HEK293 (cell line): ENCODE results near the gene SRL.

ENCODE experiments used
- CTCF ChIP-seq: fragments of 450-650 bp; formaldehyde crosslinking; IDR thresholded peaks from 2 replicates; pipeline ENCODE4 v1.5.1; 2016; ENCODE audit warnings: missing biosample characterization, missing genetic modification characterization
- KLF1 ChIP-seq: fragments of 450-650 bp; formaldehyde crosslinking; IDR thresholded peaks from 2 replicates; pipeline ENCODE4 v1.5.1; 2016; ENCODE audit warnings: missing biosample characterization, missing genetic modification characterization
- PBX3 ChIP-seq: sonication (generic); formaldehyde crosslinking; IDR thresholded peaks from 2 replicates; pipeline ENCODE4 v1.8.1; 2022; ENCODE audit warnings: mild to moderate bottlenecking, moderate library complexity, missing genetic modification reagents
- YY1 ChIP-seq: fragments of 450-650 bp; formaldehyde crosslinking; IDR thresholded peaks from 2 replicates; pipeline ENCODE4 v1.5.1; 2018; ENCODE audit warnings: missing biosample characterization, missing genetic modification characterization
- ZNF155 ChIP-seq: fragments of 450-650 bp; formaldehyde crosslinking; IDR thresholded peaks from 2 replicates; pipeline ENCODE4 v1.5.1; 2016; ENCODE audit warnings: missing biosample characterization, missing genetic modification characterization
- ZNF391 ChIP-seq: fragments of 450-650 bp; formaldehyde crosslinking; IDR thresholded peaks from 2 replicates; pipeline ENCODE4 v1.5.1; 2016; ENCODE audit warnings: low read depth, missing biosample characterization, missing genetic modification characterization, borderline replicate concordance
- ZNF433 ChIP-seq: fragments of 450-650 bp; formaldehyde crosslinking; IDR thresholded peaks from 2 replicates; pipeline ENCODE4 v1.5.1; 2016; ENCODE audit warnings: missing biosample characterization, missing genetic modification characterization, low read depth
- ZNF449 ChIP-seq: fragments of 450-650 bp; formaldehyde crosslinking; IDR thresholded peaks from 2 replicates; pipeline ENCODE4 v1.5.1; 2017; ENCODE audit warnings: missing biosample characterization, mild to moderate bottlenecking, missing genetic modification characterization, moderate library complexity
- ZNF548 ChIP-seq: fragments of 450-650 bp; formaldehyde crosslinking; IDR thresholded peaks from 2 replicates; pipeline ENCODE4 v1.5.1; 2016; ENCODE audit warnings: missing biosample characterization, missing genetic modification characterization
- ZSCAN23 ChIP-seq: fragments of 450-650 bp; formaldehyde crosslinking; IDR thresholded peaks from 2 replicates; pipeline ENCODE4 v1.5.1; 2016; ENCODE audit warnings: missing biosample characterization, missing genetic modification characterization

GRCh38 chr16:4175849-4176248 is 66.0 kb downstream of the SRL start:
- TF ChIP-seq ZNF391 (no peak), PBX3 (CRISPR knock-in tag) (no peak), ZSCAN23 (no peak), CTCF (tag by site-specific recombination) (no peak), ZNF433 (tag by site-specific recombination) (no peak), ZNF155 (no peak), KLF1 (no peak), ZNF548 (tag by site-specific recombination) (no peak), ZNF449 (tag by site-specific recombination) (no peak), YY1 (tag by site-specific recombination) (no peak)
